ENCODE data around the gene BASP1. TPM values are rescaled to one million over a fixed set of nuclear protein-coding genes. Genes with fewer than 3 reads are reported as not detected.
"Not testable (repeated sequence)": the region's sequence is repeated elsewhere in the genome, so short reads cannot be mapped to it uniquely, and the experiment has no call there.

The BASP1 gene
- polyA plus RNA-seq, 12 donors, result 19.1 to 396 (median 35.4) TPM

DNA sequence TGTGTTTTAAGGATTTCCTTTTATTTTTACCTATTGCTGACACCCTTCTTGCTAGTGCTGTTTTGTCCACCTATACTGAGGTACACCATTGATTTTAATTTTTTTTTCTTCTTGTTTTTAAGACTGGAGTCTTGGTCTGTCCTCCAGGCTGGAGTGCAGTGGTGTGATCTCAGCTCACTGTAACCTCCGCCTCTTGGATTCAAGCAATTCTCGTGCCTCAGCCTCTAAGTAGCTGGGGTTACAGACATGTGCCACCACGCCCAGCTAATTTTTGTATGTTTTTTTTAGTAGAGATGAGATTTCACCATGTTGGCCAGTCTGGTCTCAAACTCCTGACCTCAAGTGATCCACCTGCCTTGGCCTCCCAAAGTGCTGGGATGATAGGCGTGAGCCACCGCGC is 32.4 kb downstream of the BASP1 start:
- not testable (repeated sequence) for DNase-seq

GRCh38 chr5:17252543-17252942 is 35.1 kb downstream of the BASP1 start:
- DNase-seq, result no peak

DNA sequence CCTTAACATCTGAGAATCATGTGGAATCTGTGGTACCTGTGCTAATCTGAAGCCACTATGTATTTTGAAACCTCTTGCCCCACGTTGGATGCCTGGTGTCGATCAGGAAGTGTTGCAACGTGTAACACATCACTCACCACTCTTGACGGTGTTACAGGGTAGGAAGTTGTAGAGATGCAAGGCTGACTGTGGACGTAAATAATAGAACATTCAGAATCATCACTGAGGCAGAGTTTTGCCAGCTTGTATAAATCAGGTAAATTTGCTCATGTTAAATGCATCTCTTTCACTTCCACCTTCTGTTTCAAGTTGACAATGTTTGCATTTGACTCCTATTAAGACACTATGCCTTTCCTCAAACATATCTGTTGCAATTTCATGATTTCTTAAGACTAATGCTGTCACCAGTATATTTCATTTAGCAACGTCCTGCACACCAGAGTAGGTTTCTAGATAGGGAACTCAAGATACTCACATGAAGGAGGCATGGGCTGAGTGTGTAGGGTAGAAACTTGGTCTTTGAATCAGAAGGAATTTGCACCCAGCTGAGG is 38.1 kb downstream of the BASP1 start:
- no peak for DNase-seq

GRCh38 chr5:17256171-17256570 is 38.7 kb downstream of the BASP1 start:
- DNase-seq, result no peak

- no peak for DNase-seq
Observed at GRCh38 chr5:17256839-17257238, 39.4 kb downstream of the BASP1 start.

DNA sequence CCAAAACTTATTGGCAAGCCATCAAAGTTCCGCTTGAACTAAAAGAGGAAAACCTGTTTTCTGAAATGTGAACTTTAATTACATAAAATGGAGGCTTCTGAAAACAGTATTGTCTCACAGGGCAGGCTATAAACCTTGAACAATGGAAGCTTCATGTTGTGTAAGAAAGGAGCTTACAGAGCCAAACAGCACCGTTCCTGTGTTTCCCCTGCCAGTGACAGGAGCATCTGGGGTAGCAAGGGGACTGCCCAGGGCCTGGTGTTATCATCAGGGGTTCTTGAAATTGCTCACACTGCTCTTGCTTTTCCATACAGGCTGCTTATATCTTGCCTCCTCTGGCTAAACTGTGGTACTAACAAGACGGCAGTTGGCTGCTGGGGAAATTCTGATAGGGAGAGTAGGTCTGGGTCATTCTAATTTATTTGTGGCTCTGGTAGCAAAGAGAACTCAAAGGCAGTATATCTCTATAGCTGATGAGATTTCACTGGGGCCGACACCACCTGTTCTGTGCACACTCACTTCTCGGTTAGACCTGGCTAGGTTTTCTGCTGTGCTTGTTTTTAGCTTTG is 40.4 kb downstream of the BASP1 start:
- DNase-seq, result no peak

GRCh38 chr5:17258431-17258830 is 41.0 kb downstream of the BASP1 start:
- no peak for DNase-seq

DNA sequence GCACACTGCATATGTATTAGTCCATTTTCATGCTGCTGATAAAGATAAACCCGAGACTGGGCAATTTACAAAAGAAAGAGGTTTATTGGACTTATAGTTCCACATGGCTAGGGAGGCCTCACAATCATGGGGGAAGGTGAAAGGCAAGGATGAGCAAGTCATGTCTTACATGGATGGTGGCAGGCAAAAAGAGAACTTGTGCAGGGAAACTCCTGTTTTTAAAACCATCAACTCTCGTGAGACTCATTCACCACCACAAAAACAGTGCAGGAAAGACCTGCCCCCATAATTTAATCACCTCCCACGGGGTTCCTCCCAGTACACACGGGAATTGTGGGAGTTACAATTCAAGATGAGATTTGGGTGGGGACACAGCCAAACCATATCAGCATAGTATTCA is 41.6 kb downstream of the BASP1 start:
- not testable (repeated sequence) for DNase-seq

GRCh38 chr5:17259630-17260257 is 42.3 kb downstream of the BASP1 start:
- no peak for DNase-seq

DNA sequence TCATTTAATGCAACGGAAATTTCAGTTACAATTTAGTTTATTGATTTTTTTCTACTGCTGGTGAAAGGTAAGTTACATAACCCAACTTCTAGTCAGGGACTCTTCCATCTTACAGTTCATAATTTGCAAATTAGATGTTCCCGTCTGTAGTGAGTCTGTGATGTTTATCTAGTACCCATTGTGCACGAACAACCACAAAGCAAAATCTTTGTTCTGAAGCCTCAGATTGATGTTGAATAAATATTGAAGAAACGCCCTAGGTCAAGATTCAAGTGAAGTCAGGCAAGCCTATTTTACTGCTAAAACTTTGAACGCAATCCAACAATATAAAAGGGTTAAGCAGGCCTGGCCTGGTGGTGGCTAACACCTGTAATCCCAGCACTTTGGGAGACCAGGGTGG is 43.1 kb downstream of the BASP1 start:
- DNase-seq, result no peak

GRCh38 chr5:17261075-17261474 is 43.6 kb downstream of the BASP1 start:
- no peak for DNase-seq

GRCh38 chr5:17265041-17265440 is 47.6 kb downstream of the BASP1 start:
- no peak for DNase-seq

GRCh38 chr5:17267106-17267505 is 49.7 kb downstream of the BASP1 start:
- no peak for DNase-seq

DNA sequence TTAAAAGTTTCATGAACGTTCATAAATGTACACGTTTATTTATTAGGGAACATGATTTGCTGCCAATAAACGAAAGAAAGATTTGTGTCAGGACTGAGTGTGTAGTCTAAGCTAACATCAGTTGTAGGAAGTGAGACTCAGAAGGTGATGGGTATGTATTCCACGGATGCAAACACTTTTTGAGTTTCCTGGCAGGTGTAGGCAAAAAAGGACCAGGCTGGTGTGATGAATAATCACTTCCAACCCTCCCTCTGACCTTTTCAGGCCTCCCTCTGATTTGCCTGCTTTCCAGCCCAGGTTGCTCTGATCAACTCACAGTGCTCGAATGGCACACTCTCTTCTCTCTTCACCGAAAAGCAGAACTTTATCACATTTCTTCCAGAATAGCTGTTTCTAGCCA is 51.8 kb downstream of the BASP1 start:
- DNase-seq, result no peak

DNA sequence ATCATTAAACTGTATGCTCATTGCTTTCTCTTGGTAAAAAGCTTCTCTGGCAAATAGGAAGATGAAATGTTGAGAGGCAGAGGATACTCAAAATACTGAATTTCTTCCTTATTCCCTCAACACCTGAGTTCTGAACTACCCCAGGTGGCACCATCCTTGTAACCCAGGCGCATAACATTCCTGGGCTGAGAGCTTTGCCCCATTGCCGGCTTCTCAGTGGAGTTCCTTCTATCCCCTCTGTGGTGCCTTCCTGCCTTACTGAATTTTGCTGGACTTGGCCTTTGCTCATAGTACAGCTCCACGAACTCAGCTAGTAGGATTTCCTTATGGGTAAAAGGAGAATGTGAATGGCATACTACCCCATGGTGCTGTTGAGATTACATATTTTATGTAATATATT is 54.7 kb downstream of the BASP1 start:
- no peak for DNase-seq

DNA sequence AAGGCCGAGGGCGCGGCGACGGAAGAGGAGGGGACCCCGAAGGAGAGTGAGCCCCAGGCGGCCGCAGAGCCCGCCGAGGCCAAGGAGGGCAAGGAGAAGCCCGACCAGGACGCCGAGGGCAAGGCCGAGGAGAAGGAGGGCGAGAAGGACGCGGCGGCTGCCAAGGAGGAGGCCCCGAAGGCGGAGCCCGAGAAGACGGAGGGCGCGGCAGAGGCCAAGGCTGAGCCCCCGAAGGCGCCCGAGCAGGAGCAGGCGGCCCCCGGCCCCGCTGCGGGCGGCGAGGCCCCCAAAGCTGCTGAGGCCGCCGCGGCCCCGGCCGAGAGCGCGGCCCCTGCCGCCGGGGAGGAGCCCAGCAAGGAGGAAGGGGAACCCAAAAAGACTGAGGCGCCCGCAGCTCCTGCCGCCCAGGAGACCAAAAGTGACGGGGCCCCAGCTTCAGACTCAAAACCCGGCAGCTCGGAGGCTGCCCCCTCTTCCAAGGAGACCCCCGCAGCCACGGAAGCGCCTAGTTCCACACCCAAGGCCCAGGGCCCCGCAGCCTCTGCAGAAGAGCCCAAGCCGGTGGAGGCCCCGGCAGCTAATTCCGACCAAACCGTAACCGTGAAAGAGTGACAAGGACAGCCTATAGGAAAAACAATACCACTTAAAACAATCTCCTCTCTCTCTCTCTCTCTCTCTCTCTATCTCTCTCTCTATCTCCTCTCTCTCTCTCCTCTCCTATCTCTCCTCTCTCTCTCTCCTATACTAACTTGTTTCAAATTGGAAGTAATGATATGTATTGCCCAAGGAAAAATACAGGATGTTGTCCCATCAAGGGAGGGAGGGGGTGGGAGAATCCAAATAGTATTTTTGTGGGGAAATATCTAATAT is 58.1 kb downstream of the BASP1 start:
- DNase-seq, result no peak

- DNase-seq, result no peak
Observed at GRCh38 chr5:17276445-17276844, 59.0 kb downstream of the BASP1 start.

DNA sequence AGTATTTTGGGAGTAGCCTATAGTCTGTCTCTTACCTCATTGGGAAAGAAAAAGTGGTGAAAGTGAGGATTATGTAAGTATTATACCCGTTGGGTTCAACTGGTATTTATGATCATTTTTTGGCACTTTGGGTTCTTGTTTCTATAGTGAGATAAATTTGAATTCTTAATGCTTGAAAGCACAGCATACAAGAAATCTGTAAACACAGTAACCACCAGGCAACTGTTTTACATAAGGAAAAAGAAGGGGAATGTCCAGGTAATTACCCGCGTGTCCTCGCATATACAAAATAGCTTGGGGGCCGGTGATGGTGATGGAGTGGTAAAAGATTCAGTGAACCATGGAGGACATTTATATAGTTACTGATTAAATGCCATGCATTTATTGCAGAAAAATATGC is 60.5 kb downstream of the BASP1 start:
- no peak for DNase-seq

- no peak for DNase-seq
Observed at GRCh38 chr5:17278931-17279330, 61.5 kb downstream of the BASP1 start.

GRCh38 chr5:17279487-17279886 is 62.1 kb downstream of the BASP1 start:
- DNase-seq, result no peak

DNA sequence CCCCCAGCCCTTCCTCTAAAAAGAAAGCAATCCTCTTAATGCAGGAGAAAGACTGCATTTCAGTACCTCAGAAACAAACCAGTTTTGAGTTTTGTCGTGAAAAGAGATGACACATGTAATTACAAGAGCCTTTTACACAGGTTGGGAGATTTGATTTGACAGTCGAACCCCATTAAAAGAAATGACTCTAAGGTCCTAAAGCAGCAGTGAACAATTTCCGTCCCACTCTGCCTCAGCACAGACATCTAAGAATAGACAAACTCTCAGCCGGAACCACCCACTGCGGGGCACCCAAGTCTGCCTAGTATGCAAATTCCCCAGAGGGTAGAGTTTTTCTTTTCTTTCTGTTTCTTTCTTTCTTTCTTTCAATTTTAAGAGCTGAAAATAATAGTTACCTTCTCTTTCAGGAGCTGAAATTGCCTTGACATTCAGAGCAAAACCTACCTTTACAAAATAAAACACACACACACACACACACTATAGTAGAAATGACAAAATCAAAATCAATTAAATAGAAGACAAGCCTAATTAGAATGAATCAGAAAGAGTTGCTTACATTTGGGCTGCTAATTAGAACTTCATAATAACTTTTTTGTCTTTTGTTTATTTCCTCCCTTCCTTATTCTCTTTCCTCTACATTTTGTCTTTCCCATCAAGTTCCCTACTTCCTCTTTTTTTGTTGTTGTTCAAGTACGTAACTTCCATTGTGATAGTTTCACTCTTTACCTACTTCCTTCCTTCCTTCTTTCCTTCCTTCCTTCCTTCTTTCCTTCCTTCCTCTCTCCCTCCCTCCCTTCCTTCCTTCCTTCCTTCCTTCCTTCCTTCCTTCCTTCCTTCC is 65.1 kb downstream of the BASP1 start:
- no peak for DNase-seq

DNA sequence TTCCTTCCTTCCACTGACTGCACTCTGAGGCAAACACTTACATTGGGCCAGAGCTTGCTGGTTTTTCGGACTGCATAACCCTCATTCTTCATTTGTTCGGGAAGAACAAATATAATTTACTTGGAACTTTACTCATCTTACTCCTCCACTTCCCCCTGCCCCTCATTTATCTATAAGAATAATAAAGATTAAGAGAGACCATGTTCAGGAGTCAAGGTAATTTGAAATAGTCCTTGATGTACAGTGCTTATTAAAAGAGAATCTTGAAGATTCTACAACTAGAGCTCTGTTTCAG is 65.6 kb downstream of the BASP1 start:
- DNase-seq, result no peak

All from muscle of arm (tissue), 12 donors.